Stomach (tissue), 9 donors: ENCODE data around the gene GPR4. TPM values are rescaled to one million over a fixed set of nuclear protein-coding genes. Genes with fewer than 3 reads are reported as not detected.

Experiments
- DNase-seq, 2 donors: peaks; one replicate each; pipeline versions ENCODE4 v3.0.0 to v3.0.0-alpha.2; 2013 to 2019
- H3K27ac ChIP-seq, 5 donors: fragments of 200-600 bp in 4 of 5; sonication (generic) in 4 of 5; one replicate each; pipeline ENCODE4 v1.5.1; 2013 to 2019; ENCODE audit warnings: mild to moderate bottlenecking in 1 of 5, moderate library complexity in 1 of 5
- H3K27me3 ChIP-seq, 3 donors: fragments of 200-600 bp; sonication (generic); one replicate each; pipeline ENCODE4 v1.5.1; 2017 to 2019; ENCODE audit warnings: mixed run types in 1 of 3
- H3K36me3 ChIP-seq, 4 donors: fragments of 200-600 bp; sonication (generic); 1 replicate in 3 of 4; 2 replicates in 1 of 4; pipeline ENCODE4 v1.5.1; 2016 to 2019
- H3K4me1 ChIP-seq, 4 donors: fragments of 200-600 bp; sonication (generic); one replicate each; pipeline ENCODE4 v1.5.1; 2016 to 2019
- H3K4me3 ChIP-seq, 4 donors: fragments of 200-600 bp; sonication (generic) in 3 of 4; one replicate each; pipeline ENCODE4 v1.5.1; 2016 to 2019; ENCODE audit warnings: mild to moderate bottlenecking in 1 of 4
- H3K9me3 ChIP-seq, 4 donors: fragments of 200-600 bp; sonication (generic); one replicate each; pipeline ENCODE4 v1.5.1; 2016 to 2019
- POLR2A ChIP-seq, 4 donors: fragments of 450-650 bp; IDR thresholded peaks; one replicate each; pipeline ENCODE4 v1.6.1; 2016; ENCODE audit warnings: antibody characterized with exemption in 4 of 4, control low read depth in 2 of 4, mild to moderate bottlenecking in 1 of 4, moderate library complexity in 1 of 4
- POLR2AphosphoS5 ChIP-seq, 3 donors: sonication (generic); formaldehyde crosslinking; IDR thresholded peaks; one replicate each; pipeline ENCODE4 v1.6.1; 2016; ENCODE audit warnings: antibody characterized with exemption in 3 of 3
- WGBS, 5 donors: extraction: QIAGEN DNeasy Blood & Tissue Kit in 3 of 5; methylation state at CpG; one replicate each; pipeline versions ENCODE4 v1.1.5 to v1.1.7; 2013 to 2018; 5-methylcytosine and 5-hydroxymethylcytosine counted together
- intact Hi-C: fragments of 100-400 bp; cut with DNase I; formaldehyde crosslinking; loops from one replicate; pipeline ENCODE4 v1.15.1; 2023; ENCODE audit warnings: low total_unique reads
- polyA plus RNA-seq, 3 donors: library from polyadenylated mRNA; stranded (reverse); fragments of 200-250 nt; gene quantifications; one replicate each; pipeline ENCODE4 v1.2.3, GENCODE V29; 2013
- small RNA-seq, 4 donors: library from RNA; depleted of rRNA; stranded (forward); fragments of <200 nt; gene quantifications; one replicate each; pipeline ENCODE3, GENCODE V24; 2016
- total RNA-seq, 5 donors: library from RNA; depleted of rRNA; stranded (reverse); fragments of >200 nt; gene quantifications; one replicate each; pipeline versions ENCODE4 v1.1.0 to v1.2.3, GENCODE V29; 2014 to 2016
- TF ChIP-seq, protein P1 (sequence below), 7 experiments: fragments of 450-650 bp in 4 of 7; fragments of 200-600 bp in 3 of 7; sonication (generic) in 3 of 7; IDR thresholded peaks; one replicate each; pipeline ENCODE4 v1.5.1; 2016 to 2019; ENCODE audit warnings: antibody characterized with exemption in 7 of 7, control low read depth in 2 of 7, mild to moderate bottlenecking in 1 of 7
- donor health status: healthy with polysubstance abuse.
- donor health status: Bipolar disorder and iron deficiency.
- donor health status: healthy.

GPR4 gene
- total and polyA plus RNA-seq, 8 donors, result 0.60 to 5.8 (median 2.3) TPM

DNA sequence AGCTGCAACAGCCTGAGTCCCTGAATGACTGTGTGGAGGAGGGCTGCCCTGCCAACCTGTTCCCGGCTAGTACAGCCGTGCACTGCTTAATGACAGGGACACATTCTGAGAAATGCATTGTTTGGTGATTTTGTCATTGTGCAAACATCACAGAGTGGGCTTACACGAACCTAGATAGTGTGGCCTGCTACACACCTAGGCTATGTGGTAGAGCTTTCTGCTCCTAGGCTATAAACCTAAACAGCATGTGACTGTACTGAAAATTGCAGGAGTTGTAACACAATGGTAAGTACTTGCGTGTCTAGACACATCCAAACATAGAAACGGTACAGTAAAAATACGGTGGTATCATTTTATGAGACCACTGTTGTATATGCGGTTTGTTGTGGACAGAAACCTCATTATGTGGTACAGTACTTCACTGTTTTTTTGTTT, 59.8 kb downstream of the GPR4 start:
- DNase-seq, result no peak
- 56 to 73% (median 62%) methylated on average over 7 of the region's 7 CpGs for WGBS, 5 donors
- Histone ChIP-seq H3K36me3 (no peaks in the 10 kb centered on the region), H3K4me3 (no peak overlapping the region), H3K27me3 (no peaks in the 10 kb centered on the region), H3K27ac (no peak overlapping the region), H3K9me3 (no peaks in the 10 kb centered on the region), H3K4me1 (peaks cover 0 to 9% (median 0%) of the 10 kb centered on the region in 4 donors)
- intact Hi-C loops, result no loop called here
- TF ChIP-seq, protein P1, sequence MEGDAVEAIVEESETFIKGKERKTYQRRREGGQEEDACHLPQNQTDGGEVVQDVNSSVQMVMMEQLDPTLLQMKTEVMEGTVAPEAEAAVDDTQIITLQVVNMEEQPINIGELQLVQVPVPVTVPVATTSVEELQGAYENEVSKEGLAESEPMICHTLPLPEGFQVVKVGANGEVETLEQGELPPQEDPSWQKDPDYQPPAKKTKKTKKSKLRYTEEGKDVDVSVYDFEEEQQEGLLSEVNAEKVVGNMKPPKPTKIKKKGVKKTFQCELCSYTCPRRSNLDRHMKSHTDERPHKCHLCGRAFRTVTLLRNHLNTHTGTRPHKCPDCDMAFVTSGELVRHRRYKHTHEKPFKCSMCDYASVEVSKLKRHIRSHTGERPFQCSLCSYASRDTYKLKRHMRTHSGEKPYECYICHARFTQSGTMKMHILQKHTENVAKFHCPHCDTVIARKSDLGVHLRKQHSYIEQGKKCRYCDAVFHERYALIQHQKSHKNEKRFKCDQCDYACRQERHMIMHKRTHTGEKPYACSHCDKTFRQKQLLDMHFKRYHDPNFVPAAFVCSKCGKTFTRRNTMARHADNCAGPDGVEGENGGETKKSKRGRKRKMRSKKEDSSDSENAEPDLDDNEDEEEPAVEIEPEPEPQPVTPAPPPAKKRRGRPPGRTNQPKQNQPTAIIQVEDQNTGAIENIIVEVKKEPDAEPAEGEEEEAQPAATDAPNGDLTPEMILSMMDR (IDR thresholded peaks at IDR 0.05), result no peak
- TF ChIP-seq POLR2AphosphoS5 (IDR thresholded peaks at IDR 0.05), result no peak
- TF ChIP-seq POLR2A (IDR thresholded peaks at IDR 0.05), result no peak

Small RNA genes within 50 kb of the gene (small RNA-seq; reads per million reads assigned to genes)
- 0 to 0.20 (median 0.15) reads per million in 4 donors for gene RN7SL836P

Other genes with a start within 250 kb of the GPR4 start
- gene ERCC2, start 231.6 kb downstream of the GPR4 start, total RNA-seq, result 10 to 100 TPM in 3 of 5 donors, 1 to 10 TPM in 2; 5.3 to 77.3 (median 12.0) TPM
- 10 to 100 TPM in 1 of 3 donors, 1 to 10 TPM in 2; 6.2 to 10.5 (median 6.9) TPM for gene ERCC2, start 231.6 kb downstream of the GPR4 start, polyA plus RNA-seq
- 10 to 100 TPM in 3 of 5 donors, 1 to 10 TPM in 2; 2.4 to 44.9 (median 28.0) TPM for gene PPP1R13L, start 197.1 kb downstream of the GPR4 start, total RNA-seq
- 100 to 1,000 TPM in 1 of 3 donors, 10 to 100 TPM in 1, 1 to 10 TPM in 1; 9.2 to 120 (median 11.8) TPM for gene PPP1R13L, start 197.1 kb downstream of the GPR4 start, polyA plus RNA-seq
- gene POLR1G, start 195.6 kb downstream of the GPR4 start, total RNA-seq, result 1 to 10 TPM in 2 of 5 donors, under 1 TPM in 1, not detected in 2; 0.55 to 5.9 (median 2.2) TPM
- gene POLR1G, start 195.6 kb downstream of the GPR4 start, polyA plus RNA-seq, result 1 to 10 TPM; 1.8 to 7.2 (median 3.4) TPM
- gene ERCC1, start 178.3 kb downstream of the GPR4 start, total RNA-seq, result 10 to 100 TPM in 4 of 5 donors, 1 to 10 TPM in 1; 7.8 to 79.3 (median 36.9) TPM
- gene ERCC1, start 178.3 kb downstream of the GPR4 start, polyA plus RNA-seq, result 10 to 100 TPM; 53.9 to 66.9 (median 54.6) TPM
- 10 to 100 TPM in 2 of 5 donors, 1 to 10 TPM in 3; 1.2 to 76.8 (median 5.5) TPM for gene FOSB, start 134.2 kb downstream of the GPR4 start, total RNA-seq
- gene FOSB, start 134.2 kb downstream of the GPR4 start, polyA plus RNA-seq, result 10 to 100 TPM in 2 of 3 donors, 1 to 10 TPM in 1; 6.9 to 20.9 (median 11.1) TPM
- gene RTN2, start 105.2 kb downstream of the GPR4 start, total RNA-seq, result 10 to 100 TPM in 2 of 5 donors, 1 to 10 TPM in 2, not detected in 1; 2.0 to 37.3 (median 10.6) TPM
- gene RTN2, start 105.2 kb downstream of the GPR4 start, polyA plus RNA-seq, result 1 to 10 TPM; 4.7 to 9.3 (median 7.9) TPM
- 1 to 10 TPM in 1 of 5 donors, under 1 TPM in 1, not detected in 3; 0.92 to 1.6 TPM for gene PPM1N, start 103.8 kb downstream of the GPR4 start, total RNA-seq
- 1 to 10 TPM; 1.9 to 5.2 (median 4.9) TPM for gene PPM1N, start 103.8 kb downstream of the GPR4 start, polyA plus RNA-seq
- 100 to 1,000 TPM in 3 of 5 donors, 10 to 100 TPM in 2; 48.4 to 280 (median 119) TPM for gene VASP, start 94.7 kb downstream of the GPR4 start, total RNA-seq
- gene VASP, start 94.7 kb downstream of the GPR4 start, polyA plus RNA-seq, result 100 to 1,000 TPM in 1 of 3 donors, 10 to 100 TPM in 2; 62.8 to 149 (median 76.0) TPM
- gene OPA3, start 17.4 kb downstream of the GPR4 start, total RNA-seq, result 10 to 100 TPM in 1 of 5 donors, 1 to 10 TPM in 3, under 1 TPM in 1; under 0.01 to 27.5 (median 3.7) TPM
- 1 to 10 TPM; 2.9 to 5.5 (median 4.9) TPM for gene OPA3, start 17.4 kb downstream of the GPR4 start, polyA plus RNA-seq
- gene EML2, start 37.2 kb upstream of the GPR4 start, total RNA-seq, result 100 to 1,000 TPM in 2 of 5 donors, 10 to 100 TPM in 3; 17.8 to 387 (median 33.8) TPM
- 10 to 100 TPM; 28.6 to 53.0 (median 31.8) TPM for gene EML2, start 37.2 kb upstream of the GPR4 start, polyA plus RNA-seq
- gene GIPR, start 66.0 kb upstream of the GPR4 start, total RNA-seq, result 10 to 100 TPM in 3 of 5 donors, 1 to 10 TPM in 2; 5.1 to 44.9 (median 11.9) TPM
- 1 to 10 TPM; 1.9 to 2.4 (median 2.1) TPM for gene GIPR, start 66.0 kb upstream of the GPR4 start, polyA plus RNA-seq
- gene SNRPD2, start 89.7 kb upstream of the GPR4 start, total RNA-seq, result 100 to 1,000 TPM in 3 of 5 donors, 10 to 100 TPM in 2; 79.9 to 217 (median 127) TPM
- gene SNRPD2, start 89.7 kb upstream of the GPR4 start, polyA plus RNA-seq, result 100 to 1,000 TPM; 378 to 511 (median 467) TPM
- gene QPCTL, start 90.5 kb upstream of the GPR4 start, total RNA-seq, result 10 to 100 TPM in 2 of 5 donors, 1 to 10 TPM in 3; 5.8 to 33.6 (median 7.6) TPM
- 1 to 10 TPM; 1.7 to 7.0 (median 4.2) TPM for gene QPCTL, start 90.5 kb upstream of the GPR4 start, polyA plus RNA-seq
- 10 to 100 TPM in 3 of 5 donors, 1 to 10 TPM in 2; 4.0 to 61.7 (median 12.3) TPM for gene FBXO46, start 128.7 kb upstream of the GPR4 start, total RNA-seq
- 10 to 100 TPM in 1 of 3 donors, 1 to 10 TPM in 2; 6.3 to 10.1 (median 7.9) TPM for gene FBXO46, start 128.7 kb upstream of the GPR4 start, polyA plus RNA-seq
- not detected for gene MEIOSIN, start 131.2 kb upstream of the GPR4 start, total RNA-seq
- gene MEIOSIN, start 131.2 kb upstream of the GPR4 start, polyA plus RNA-seq, result not detected
- gene SIX5, start 167.0 kb upstream of the GPR4 start, total RNA-seq, result 10 to 100 TPM in 4 of 5 donors, 1 to 10 TPM in 1; 4.0 to 39.1 (median 25.9) TPM
- gene SIX5, start 167.0 kb upstream of the GPR4 start, polyA plus RNA-seq, result 10 to 100 TPM; 14.4 to 23.3 (median 16.6) TPM
- 100 to 1,000 TPM in 2 of 5 donors, 10 to 100 TPM in 3; 53.1 to 248 (median 72.8) TPM for gene DMPK, start 180.3 kb upstream of the GPR4 start, total RNA-seq
- gene DMPK, start 180.3 kb upstream of the GPR4 start, polyA plus RNA-seq, result 10 to 100 TPM; 27.2 to 76.9 (median 56.5) TPM
- gene DMWD, start 190.6 kb upstream of the GPR4 start, total RNA-seq, result 10 to 100 TPM in 4 of 5 donors, 1 to 10 TPM in 1; 5.3 to 52.1 (median 27.9) TPM
- gene DMWD, start 190.6 kb upstream of the GPR4 start, polyA plus RNA-seq, result 10 to 100 TPM; 12.8 to 17.4 (median 15.9) TPM
- 1 to 10 TPM in 2 of 5 donors, under 1 TPM in 1, not detected in 2; 0.37 to 5.8 (median 1.4) TPM for gene RSPH6A, start 213.1 kb upstream of the GPR4 start, total RNA-seq
- gene RSPH6A, start 213.1 kb upstream of the GPR4 start, polyA plus RNA-seq, result not detected